Measurements from ENCODE around the gene HPSE2. TPM values are rescaled to one million over a fixed set of nuclear protein-coding genes. Genes with fewer than 3 reads are reported as not detected.

The HPSE2 gene
- total and polyA plus RNA-seq, 2 of the 13 experiments (the other 11 are each of a cell fraction or from before 2014, with no cell fraction given) = 0.01 TPM; not detected in 1

- TF ChIP-seq KIAA2018 (CRISPR knock-in tag; IDR thresholded peaks at IDR 0.05; ENCODE audit: borderline replicate concordance) = no peak
- no peak for TF ChIP-seq ZNF30 (CRISPR knock-in tag; IDR thresholded peaks at IDR 0.05)
- TF ChIP-seq HMG20B (CRISPR knock-in tag; conservative IDR thresholded peaks at IDR 0.05) = no peak
- TF ChIP-seq MLX (CRISPR knock-in tag; IDR thresholded peaks at IDR 0.05) = no peak
- peak; percentile 44; the same call in 1 of the 2 replicates for TF ChIP-seq NR2C2 (CRISPR knock-in tag; IDR thresholded peaks at IDR 0.05; ENCODE audit: borderline replicate concordance)
- TF ChIP-seq PCBP2 (optimal IDR thresholded peaks at IDR 0.05; ENCODE audit: low read depth, low read length, poor library complexity, severe bottlenecking) = no peak
- no peak for TF ChIP-seq ZNF878 (CRISPR knock-in tag; IDR thresholded peaks at IDR 0.05)
- no peak for TF ChIP-seq TBX3 (IDR thresholded peaks at IDR 0.05; ENCODE audit: borderline replicate concordance)
- TF ChIP-seq ZGPAT (CRISPR knock-in tag; IDR thresholded peaks at IDR 0.05) = peak; percentile 59; the same call in 1 of the 2 replicates
- no peak for TF ChIP-seq STAG1 (CRISPR knock-in tag; IDR thresholded peaks at IDR 0.05)
- TF ChIP-seq MZF1 (CRISPR knock-in tag; IDR thresholded peaks at IDR 0.05; ENCODE audit: borderline replicate concordance) = no peak
- no peak for TF ChIP-seq ELF4 (CRISPR knock-in tag; IDR thresholded peaks at IDR 0.05; ENCODE audit: borderline replicate concordance)
- peak; percentile 89 for TF ChIP-seq JUNB (CRISPR knock-in tag; IDR thresholded peaks at IDR 0.05; ENCODE audit: borderline replicate concordance)
- peak; percentile 99 for TF ChIP-seq TFAP4 (IDR thresholded peaks at IDR 0.05; ENCODE audit: borderline replicate concordance, low read depth)
- no peak for TF ChIP-seq ZBTB42 (CRISPR knock-in tag; IDR thresholded peaks at IDR 0.05)
- no peak for TF ChIP-seq GPN1 (CRISPR knock-in tag; IDR thresholded peaks at IDR 0.05; ENCODE audit: borderline replicate concordance)
- no peak for TF ChIP-seq FOXJ3 (CRISPR knock-in tag; IDR thresholded peaks at IDR 0.05; ENCODE audit: borderline replicate concordance)
These were observed 774.7 kb downstream of the HPSE2 start (continued) for GRCh38 chr10:98460837-98461499.
